ENCODE data around the gene PLEKHG3. TPM values are rescaled to one million over a fixed set of nuclear protein-coding genes. Genes with fewer than 3 reads are reported as not detected.

The PLEKHG3 gene
- total RNA-seq, 1 donor from 2014 or later = 81.0 TPM

DNA sequence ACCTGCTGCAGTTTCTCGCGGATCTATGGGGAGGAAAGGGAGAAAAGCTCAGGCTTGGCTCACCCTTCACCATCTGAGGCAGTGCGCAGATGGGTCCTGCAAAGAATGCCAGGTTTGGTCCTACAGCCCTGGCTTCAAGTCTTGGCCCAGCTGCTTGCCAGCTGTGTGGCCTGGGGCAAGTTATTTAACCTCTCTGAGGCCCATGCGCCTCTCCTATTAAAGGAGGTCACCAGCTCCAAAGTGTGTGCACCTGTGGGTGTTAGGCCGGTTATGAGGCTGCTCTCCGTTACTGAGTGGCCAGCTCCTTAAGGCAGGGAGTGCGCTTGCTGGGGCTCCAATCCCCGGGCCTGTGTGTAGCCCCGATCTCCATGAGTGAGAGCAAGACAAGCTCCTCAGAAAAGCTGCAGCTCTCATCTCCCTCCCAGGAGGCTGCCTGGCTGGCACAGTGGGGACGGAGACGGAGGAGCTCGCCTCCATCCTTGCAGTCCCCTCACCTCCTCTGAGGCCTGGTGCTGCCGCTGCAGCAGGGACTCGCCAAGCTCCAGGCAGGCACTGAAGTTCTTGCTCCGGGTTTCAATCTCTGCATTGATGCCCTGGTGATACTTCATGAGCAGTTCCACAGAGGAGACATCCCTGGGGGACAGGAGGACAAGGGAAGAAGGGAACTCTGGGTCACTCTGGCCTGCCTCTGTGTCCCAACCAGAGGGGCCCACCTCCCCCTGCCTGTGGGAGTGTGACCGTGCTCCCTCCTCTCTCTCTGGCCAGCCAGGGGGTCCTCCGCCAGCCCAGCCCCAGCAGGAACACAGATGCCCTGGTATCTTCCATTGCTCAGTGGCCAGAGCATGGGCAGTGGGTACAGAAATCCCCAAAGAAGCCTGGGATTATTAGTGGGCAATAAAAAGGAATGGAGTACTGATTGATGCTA is 65.1 kb downstream of the PLEKHG3 start:
- no peak for DNase-seq (ENCODE audit: low spot score, unreplicated experiment)
- H3K27me3 Mint-ChIP-seq = peaks cover 18% of the 10 kb centered on the region
- no peak overlapping the region for H3K4me3 Mint-ChIP-seq (ENCODE audit: low read depth)
- no peak overlapping the region for H3K27ac Mint-ChIP-seq
- peaks cover 1% of the 10 kb centered on the region for H3K4me1 Mint-ChIP-seq (ENCODE audit: low read depth)
- peaks cover 3% of the 10 kb centered on the region for H3K9me3 Mint-ChIP-seq (ENCODE audit: low read depth)
- TF ChIP-seq, protein P1, sequence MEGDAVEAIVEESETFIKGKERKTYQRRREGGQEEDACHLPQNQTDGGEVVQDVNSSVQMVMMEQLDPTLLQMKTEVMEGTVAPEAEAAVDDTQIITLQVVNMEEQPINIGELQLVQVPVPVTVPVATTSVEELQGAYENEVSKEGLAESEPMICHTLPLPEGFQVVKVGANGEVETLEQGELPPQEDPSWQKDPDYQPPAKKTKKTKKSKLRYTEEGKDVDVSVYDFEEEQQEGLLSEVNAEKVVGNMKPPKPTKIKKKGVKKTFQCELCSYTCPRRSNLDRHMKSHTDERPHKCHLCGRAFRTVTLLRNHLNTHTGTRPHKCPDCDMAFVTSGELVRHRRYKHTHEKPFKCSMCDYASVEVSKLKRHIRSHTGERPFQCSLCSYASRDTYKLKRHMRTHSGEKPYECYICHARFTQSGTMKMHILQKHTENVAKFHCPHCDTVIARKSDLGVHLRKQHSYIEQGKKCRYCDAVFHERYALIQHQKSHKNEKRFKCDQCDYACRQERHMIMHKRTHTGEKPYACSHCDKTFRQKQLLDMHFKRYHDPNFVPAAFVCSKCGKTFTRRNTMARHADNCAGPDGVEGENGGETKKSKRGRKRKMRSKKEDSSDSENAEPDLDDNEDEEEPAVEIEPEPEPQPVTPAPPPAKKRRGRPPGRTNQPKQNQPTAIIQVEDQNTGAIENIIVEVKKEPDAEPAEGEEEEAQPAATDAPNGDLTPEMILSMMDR (IDR thresholded peaks at IDR 0.05; ENCODE audit: unreplicated experiment) = no peak
- peaks cover 2% of the 10 kb centered on the region for H3K36me3 Mint-ChIP-seq (ENCODE audit: insufficient read depth)

DNA sequence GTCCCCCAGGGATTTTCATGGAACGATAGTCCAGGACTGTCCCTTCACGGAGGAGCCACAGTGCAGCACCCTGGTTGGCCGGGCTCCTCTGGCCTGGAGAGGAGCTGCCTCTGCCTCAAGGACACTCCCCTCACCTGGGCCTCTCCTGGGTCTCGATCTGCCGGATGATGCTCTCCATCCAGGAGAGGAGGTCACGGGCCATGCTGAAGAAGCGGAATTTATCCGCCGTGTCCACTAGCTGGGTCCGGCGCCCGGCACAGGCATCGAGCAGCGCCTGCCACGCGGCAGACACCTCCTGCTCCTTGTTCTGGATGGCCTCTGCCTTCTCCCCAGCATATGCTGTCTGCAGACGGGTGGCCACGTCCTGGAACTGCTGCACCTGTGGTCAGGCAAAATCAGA is 66.5 kb downstream of the PLEKHG3 start:
- H3K27ac Mint-ChIP-seq = no peak overlapping the region
- H3K36me3 Mint-ChIP-seq (ENCODE audit: insufficient read depth) = peaks cover 3% of the 10 kb centered on the region
- no peak for DNase-seq (ENCODE audit: low spot score, unreplicated experiment)
- H3K4me3 Mint-ChIP-seq (ENCODE audit: low read depth) = no peak overlapping the region
- H3K4me1 Mint-ChIP-seq (ENCODE audit: low read depth) = no peaks in the 10 kb centered on the region
- H3K27me3 Mint-ChIP-seq = peaks cover 14% of the 10 kb centered on the region
- TF ChIP-seq, protein P1 (IDR thresholded peaks at IDR 0.05; ENCODE audit: unreplicated experiment) = no peak
- peaks cover 3% of the 10 kb centered on the region for H3K9me3 Mint-ChIP-seq (ENCODE audit: low read depth)

DNA sequence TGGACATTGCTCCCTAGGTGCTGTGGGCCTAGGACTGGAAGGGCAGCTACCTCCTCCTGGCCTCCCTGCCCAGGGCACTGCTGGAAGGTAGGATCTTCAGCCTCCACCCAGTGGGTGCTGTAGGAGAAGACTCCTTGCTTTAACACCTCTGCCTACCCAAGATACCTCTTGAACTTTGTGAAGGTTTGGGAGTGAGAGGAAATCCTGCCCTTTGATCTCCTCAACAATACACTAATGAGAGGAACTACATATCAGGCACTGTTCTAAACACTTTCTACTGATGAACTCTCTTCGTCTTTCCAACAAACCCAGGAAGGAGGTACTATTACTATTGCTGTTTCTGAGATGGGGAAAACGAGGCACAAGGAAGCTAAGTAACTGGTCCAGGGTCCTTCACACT is 66.9 kb downstream of the PLEKHG3 start:
- Mint-ChIP-seq H3K4me3 (ENCODE audit: low read depth) (no peak overlapping the region), H3K4me1 (ENCODE audit: low read depth) (no peaks in the 10 kb centered on the region), H3K27me3 (peaks cover 12% of the 10 kb centered on the region), H3K9me3 (ENCODE audit: low read depth) (peaks cover 3% of the 10 kb centered on the region), H3K27ac (no peak overlapping the region), H3K36me3 (ENCODE audit: insufficient read depth) (peaks cover 3% of the 10 kb centered on the region)
- no peak for DNase-seq (ENCODE audit: low spot score, unreplicated experiment)
- TF ChIP-seq, protein P1 (IDR thresholded peaks at IDR 0.05; ENCODE audit: unreplicated experiment) = no peak

DNA sequence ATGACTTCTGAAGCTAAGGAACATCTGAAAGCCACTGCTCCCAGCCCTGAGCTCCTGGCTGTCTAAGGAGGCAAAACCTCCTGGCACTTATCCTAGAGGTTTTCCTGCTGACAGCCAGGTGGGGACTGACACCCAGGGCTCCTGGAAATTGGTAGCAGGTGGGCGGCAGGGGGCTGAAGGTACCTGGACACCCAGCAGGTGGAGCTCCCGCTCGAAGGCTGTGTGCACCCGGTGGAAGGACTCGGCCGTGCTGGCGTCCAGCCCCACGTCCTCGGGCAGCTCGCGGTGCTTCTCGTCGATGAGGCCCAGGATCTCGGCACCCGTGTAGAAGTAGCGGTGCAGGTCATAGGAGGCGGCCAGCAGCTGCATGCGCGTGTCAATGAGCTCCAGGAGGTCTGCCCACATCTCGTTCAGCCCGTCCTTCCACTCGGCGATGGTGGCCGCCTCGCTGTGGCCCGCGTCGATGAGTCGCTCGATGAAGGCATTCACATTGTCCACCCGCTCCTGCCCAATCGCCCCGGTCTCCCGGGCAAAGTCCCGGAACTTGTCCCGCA is 68.2 kb downstream of the PLEKHG3 start:
- no peak for DNase-seq (ENCODE audit: low spot score, unreplicated experiment)
- no peaks in the 10 kb centered on the region for H3K4me1 Mint-ChIP-seq (ENCODE audit: low read depth)

DNA sequence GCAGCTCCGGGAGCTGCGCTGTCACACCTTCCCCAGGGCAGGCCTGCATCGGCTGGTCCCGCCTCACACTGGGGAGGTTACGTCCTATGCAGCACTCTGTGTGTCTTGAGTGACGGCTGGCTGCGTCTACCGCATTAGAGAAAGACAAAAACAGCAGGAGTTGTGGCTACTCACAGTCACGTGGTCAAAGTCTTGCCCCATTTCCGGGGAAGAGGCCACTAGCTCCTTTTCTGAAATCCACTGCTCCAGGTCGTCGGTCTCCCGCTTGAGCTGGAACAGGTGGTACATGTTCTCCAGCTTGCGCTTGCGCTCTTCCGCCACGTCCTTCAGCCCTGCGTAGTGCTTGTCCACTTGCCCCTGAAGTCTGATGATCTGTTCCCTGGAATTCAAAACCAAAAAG is 68.8 kb downstream of the PLEKHG3 start:
- peaks cover 10% of the 10 kb centered on the region for H3K27me3 Mint-ChIP-seq
- H3K9me3 Mint-ChIP-seq (ENCODE audit: low read depth) = peaks cover 3% of the 10 kb centered on the region
- no peak overlapping the region for H3K4me3 Mint-ChIP-seq (ENCODE audit: low read depth)
- peaks cover 3% of the 10 kb centered on the region for H3K36me3 Mint-ChIP-seq (ENCODE audit: insufficient read depth)
- no peaks in the 10 kb centered on the region for H3K4me1 Mint-ChIP-seq (ENCODE audit: low read depth)
- no peak overlapping the region for H3K27ac Mint-ChIP-seq
- DNase-seq (ENCODE audit: low spot score, unreplicated experiment) = no peak
- TF ChIP-seq, protein P1 (IDR thresholded peaks at IDR 0.05; ENCODE audit: unreplicated experiment) = no peak

More for the DNA sequence above, 68.2 kb downstream of the PLEKHG3 start:
- Mint-ChIP-seq H3K27me3 (peaks cover 12% of the 10 kb centered on the region), H3K27ac (no peak overlapping the region), H3K36me3 (ENCODE audit: insufficient read depth) (peaks cover 3% of the 10 kb centered on the region), H3K4me3 (ENCODE audit: low read depth) (no peak overlapping the region), H3K9me3 (ENCODE audit: low read depth) (peaks cover 3% of the 10 kb centered on the region)
- TF ChIP-seq, protein P1 (IDR thresholded peaks at IDR 0.05; ENCODE audit: unreplicated experiment) = no peak
